Stomach (tissue), 9 donors: ENCODE data around the gene CCDC14. TPM values are rescaled to one million over a fixed set of nuclear protein-coding genes. Genes with fewer than 3 reads are reported as not detected.

Source experiments
- DNase-seq, 2 donors: peaks; one replicate each; pipeline versions ENCODE4 v3.0.0 to v3.0.0-alpha.2; 2013 to 2019
- H3K27ac ChIP-seq, 5 donors: fragments of 200-600 bp in 4 of 5; sonication (generic) in 4 of 5; one replicate each; pipeline ENCODE4 v1.5.1; 2013 to 2019; ENCODE audit warnings: mild to moderate bottlenecking in 1 of 5, moderate library complexity in 1 of 5
- H3K27me3 ChIP-seq, 3 donors: fragments of 200-600 bp; sonication (generic); one replicate each; pipeline ENCODE4 v1.5.1; 2017 to 2019; ENCODE audit warnings: mixed run types in 1 of 3
- H3K36me3 ChIP-seq, 4 donors: fragments of 200-600 bp; sonication (generic); 1 replicate in 3 of 4; 2 replicates in 1 of 4; pipeline ENCODE4 v1.5.1; 2016 to 2019
- H3K4me1 ChIP-seq, 4 donors: fragments of 200-600 bp; sonication (generic); one replicate each; pipeline ENCODE4 v1.5.1; 2016 to 2019
- H3K4me3 ChIP-seq, 4 donors: fragments of 200-600 bp; sonication (generic) in 3 of 4; one replicate each; pipeline ENCODE4 v1.5.1; 2016 to 2019; ENCODE audit warnings: mild to moderate bottlenecking in 1 of 4
- H3K9me3 ChIP-seq, 4 donors: fragments of 200-600 bp; sonication (generic); one replicate each; pipeline ENCODE4 v1.5.1; 2016 to 2019
- CTCF ChIP-seq, 7 experiments: fragments of 450-650 bp in 4 of 7; fragments of 200-600 bp in 3 of 7; sonication (generic) in 3 of 7; IDR thresholded peaks; one replicate each; pipeline ENCODE4 v1.5.1; 2016 to 2019; ENCODE audit warnings: antibody characterized with exemption in 7 of 7, control low read depth in 2 of 7, mild to moderate bottlenecking in 1 of 7
- EP300 ChIP-seq: sonication (generic); formaldehyde crosslinking; IDR thresholded peaks from one replicate; pipeline ENCODE4 v1.6.1; 2017; ENCODE audit warnings: antibody characterized with exemption
- POLR2A ChIP-seq, 4 donors: fragments of 450-650 bp; IDR thresholded peaks; one replicate each; pipeline ENCODE4 v1.6.1; 2016; ENCODE audit warnings: antibody characterized with exemption in 4 of 4, control low read depth in 2 of 4, mild to moderate bottlenecking in 1 of 4, moderate library complexity in 1 of 4
- POLR2AphosphoS5 ChIP-seq, 3 donors: sonication (generic); formaldehyde crosslinking; IDR thresholded peaks; one replicate each; pipeline ENCODE4 v1.6.1; 2016; ENCODE audit warnings: antibody characterized with exemption in 3 of 3
- WGBS, 5 donors: extraction: QIAGEN DNeasy Blood & Tissue Kit in 3 of 5; methylation state at CpG; one replicate each; pipeline versions ENCODE4 v1.1.5 to v1.1.7; 2013 to 2018; 5-methylcytosine and 5-hydroxymethylcytosine counted together
- intact Hi-C: fragments of 100-400 bp; cut with DNase I; formaldehyde crosslinking; loops from one replicate; pipeline ENCODE4 v1.15.1; 2023; ENCODE audit warnings: low total_unique reads
- polyA plus RNA-seq, 3 donors: library from polyadenylated mRNA; stranded (reverse); fragments of 200-250 nt; gene quantifications; one replicate each; pipeline ENCODE4 v1.2.3, GENCODE V29; 2013
- total RNA-seq, 5 donors: library from RNA; depleted of rRNA; stranded (reverse); fragments of >200 nt; gene quantifications; one replicate each; pipeline versions ENCODE4 v1.1.0 to v1.2.3, GENCODE V29; 2014 to 2016
- donor health status: healthy with polysubstance abuse.
- donor health status: Bipolar disorder and iron deficiency.
- donor health status: healthy.

The CCDC14 gene
- total and polyA plus RNA-seq, 8 donors = 3.9 to 127 (median 61.1) TPM

GRCh38 chr3:123947482-123947881 is 13.5 kb downstream of the CCDC14 start:
- Histone ChIP-seq H3K27ac (no peak overlapping the region), H3K27me3 (no peaks in the 10 kb centered on the region), H3K9me3 (no peaks in the 10 kb centered on the region), H3K4me1 (peaks cover 0 to 6% (median 2%) of the 10 kb centered on the region in 4 donors), H3K4me3 (no peak overlapping the region), H3K36me3 (peaks cover 0 to 60% (median 51%) of the 10 kb centered on the region in 4 donors)
- TF ChIP-seq CTCF (IDR thresholded peaks at IDR 0.05) (no peak), POLR2A (IDR thresholded peaks at IDR 0.05) (no peak), POLR2AphosphoS5 (IDR thresholded peaks at IDR 0.05) (no peak), EP300 (no peak)
- intact Hi-C loops = no loop called here
- DNase-seq = no peak

- H3K4me1 ChIP-seq = no peaks in the 10 kb centered on the region
- no peaks in the 10 kb centered on the region for H3K27me3 ChIP-seq
- no peak for TF ChIP-seq POLR2A (IDR thresholded peaks at IDR 0.05)
- no peak for TF ChIP-seq POLR2AphosphoS5 (IDR thresholded peaks at IDR 0.05)
- no peak for TF ChIP-seq EP300
- TF ChIP-seq CTCF (IDR thresholded peaks at IDR 0.05) = no peak
- no peaks in the 10 kb centered on the region for H3K9me3 ChIP-seq
- H3K36me3 ChIP-seq = peaks cover 0 to 39% (median 32%) of the 10 kb centered on the region in 4 donors
- DNase-seq = no peak
- no peak overlapping the region for H3K4me3 ChIP-seq
- intact Hi-C loops = no loop called here
- 80 to 98% (median 91%) methylated on average over 1 of the region's 1 CpG for WGBS, 5 donors
- H3K27ac ChIP-seq = no peak overlapping the region
Measured at GRCh38 chr3:123941542-123941941, 19.5 kb downstream of the CCDC14 start.

GRCh38 chr3:123941121-123941520 is 19.9 kb downstream of the CCDC14 start:
- intact Hi-C loops = no loop called here
- Histone ChIP-seq H3K4me1 (no peaks in the 10 kb centered on the region), H3K36me3 (peaks cover 0 to 36% (median 30%) of the 10 kb centered on the region in 4 donors), H3K9me3 (no peaks in the 10 kb centered on the region), H3K4me3 (no peak overlapping the region), H3K27me3 (no peaks in the 10 kb centered on the region), H3K27ac (no peak overlapping the region)
- no peak for DNase-seq
- WGBS, 5 donors = 58 to 71% (median 65%) methylated on average over 2 of the region's 2 CpGs
- TF ChIP-seq CTCF (IDR thresholded peaks at IDR 0.05) (peak in 1 of 7 experiments; percentile 20), EP300 (no peak)

GRCh38 chr3:123939706-123940105 is 21.3 kb downstream of the CCDC14 start:
- DNase-seq = no peak
- intact Hi-C loops = no loop called here
- Histone ChIP-seq H3K27ac (no peak overlapping the region), H3K4me3 (no peak overlapping the region), H3K9me3 (no peaks in the 10 kb centered on the region), H3K4me1 (no peaks in the 10 kb centered on the region), H3K27me3 (no peaks in the 10 kb centered on the region), H3K36me3 (peaks cover 0 to 33% (median 27%) of the 10 kb centered on the region in 4 donors)
- TF ChIP-seq POLR2AphosphoS5 (IDR thresholded peaks at IDR 0.05) = no peak
- TF ChIP-seq POLR2A (IDR thresholded peaks at IDR 0.05) = no peak
- no peak for TF ChIP-seq EP300
- no peak for TF ChIP-seq CTCF (IDR thresholded peaks at IDR 0.05)
- 90 to 98% (median 93%) methylated on average over 2 of the region's 2 CpGs for WGBS, 5 donors
